Epithelial cell of umbilical artery (primary cell): ENCODE data around the gene LGALS1. TPM values are rescaled to one million over a fixed set of nuclear protein-coding genes. Genes with fewer than 3 reads are reported as not detected.

Source experiments
- total RNA-seq: library from RNA; depleted of rRNA; stranded (reverse); fragments of >200 nt; gene quantifications from 2 replicates; pipeline ENCODE4 v1.2.3, GENCODE V29; 2014

LGALS1 gene
- 7,376 and 9,538 TPM in 2 replicates for total RNA-seq

GRCh38 chr22:37674951-37675929 is at the start of gene LGALS1:
Gene LGALS1, plus strand, starts transcription at chr22:37675636. Its CDS starts 67 bp downstream, at chr22:37675703.

GRCh38 chr22:37639070-37639760 is 36.2 kb upstream of the LGALS1 start, which contains the start of gene SH3BP1:
Gene SH3BP1, plus strand, starts transcription at chr22:37639669. Its CDS starts 119 bp downstream, at chr22:37639788.

GRCh38 chr22:37658133-37659065 is 17.0 kb upstream of the LGALS1 start, which contains the start of gene PDXP:
Gene PDXP, plus strand, starts transcription at chr22:37658723. Its CDS starts 60 bp downstream, at chr22:37658783.

GRCh38 chr22:37686002-37686982 is 10.9 kb downstream of the LGALS1 start, which contains the start of gene NOL12:
Gene NOL12, plus strand, starts transcription at chr22:37686343. Its CDS starts 50 bp downstream, at chr22:37686393.

GRCh38 chr22:37696657-37697537 is 21.5 kb downstream of the LGALS1 start, which contains the start of gene TRIOBP:
Gene TRIOBP, plus strand, starts transcription at chr22:37697048. Its CDS starts 4,318 bp downstream, at chr22:37701366.

Other genes with a start within 250 kb of the LGALS1 start
- gene ELFN2, start 248.2 kb upstream of the LGALS1 start, total RNA-seq, result under 0.01 TPM in 2 replicates
- gene MFNG, start 189.3 kb upstream of the LGALS1 start, total RNA-seq, result 84.5 and 132 TPM in 2 replicates
- gene CARD10, start 156.2 kb upstream of the LGALS1 start, total RNA-seq, result 26.0 and 27.5 TPM in 2 replicates
- gene CDC42EP1, start 115.2 kb upstream of the LGALS1 start, total RNA-seq, result 20.2 and 26.0 TPM in 2 replicates
- gene LGALS2, start 95.5 kb upstream of the LGALS1 start, total RNA-seq, result not detected in 2 replicates
- 28.3 and 29.6 TPM in 2 replicates for gene GGA1, start 66.8 kb upstream of the LGALS1 start, total RNA-seq
- 1.3 and 2.4 TPM in 2 replicates for gene SH3BP1, start 36.0 kb upstream of the LGALS1 start, total RNA-seq
- gene PDXP, start 16.9 kb upstream of the LGALS1 start, total RNA-seq, result 8.2 and 13.6 TPM in 2 replicates
- gene NOL12, start 10.7 kb downstream of the LGALS1 start, total RNA-seq, result 25.0 and 49.2 TPM in 2 replicates
- gene TRIOBP, start 21.4 kb downstream of the LGALS1 start, total RNA-seq, result 66.9 and 70.8 TPM in 2 replicates
- 38.1 and 57.2 TPM in 2 replicates for gene GCAT, start 132.3 kb downstream of the LGALS1 start, total RNA-seq
- gene GALR3, start 147.7 kb downstream of the LGALS1 start, total RNA-seq, result 0.32 TPM in 1 of 2 replicates, not detected in the other
- 42.9 and 46.8 TPM in 2 replicates for gene ANKRD54, start 168.7 kb downstream of the LGALS1 start, total RNA-seq
- 173 and 313 TPM in 2 replicates for gene EIF3L, start 173.8 kb downstream of the LGALS1 start, total RNA-seq
- 22.7 and 23.7 TPM in 2 replicates for gene MICALL1, start 230.7 kb downstream of the LGALS1 start, total RNA-seq